Effector memory CD8-positive, alpha-beta T cell (primary cell): ENCODE results near the gene TECR.
"Not testable (repeated sequence)": the region's sequence is repeated elsewhere in the genome, so short reads cannot be mapped to it uniquely, and the experiment has no call there.

Experiments used
- ATAC-seq: fragments of 150-1000 bp; cut with Tn5 transposase; replicated peaks from 2 replicates; pipeline ENCODE4 v1.10.0; 2021; ENCODE audit warnings: mild to moderate bottlenecking, moderate library complexity
- DNase-seq, 3 experiments: peaks; one replicate each; pipeline ENCODE4 v3.0.0; 2021
- H3K27ac Mint-ChIP-seq, 2 donors: one replicate each; pipeline ENCODE4 v1.8.0; 2022; ENCODE audit warnings: mild to moderate bottlenecking in 2 of 2, mixed read lengths in 2 of 2, moderate library complexity in 2 of 2
- H3K27me3 Mint-ChIP-seq, 2 donors: one replicate each; pipeline ENCODE4 v1.8.0; 2022; ENCODE audit warnings: mixed read lengths in 2 of 2
- H3K36me3 Mint-ChIP-seq: one replicate; pipeline ENCODE4 v1.8.0; 2022; ENCODE audit warnings: mild to moderate bottlenecking, moderate library complexity, mixed read lengths; ENCODE audit not compliant: insufficient read depth
- H3K4me1 Mint-ChIP-seq, 2 donors: one replicate each; pipeline ENCODE4 v1.8.0; 2022; ENCODE audit warnings: low read depth in 2 of 2, mixed read lengths in 2 of 2
- H3K4me3 Mint-ChIP-seq, 2 donors: one replicate each; pipeline ENCODE4 v1.8.0; 2022; ENCODE audit warnings: mild to moderate bottlenecking in 2 of 2, mixed read lengths in 2 of 2, moderate library complexity in 2 of 2
- H3K9me3 Mint-ChIP-seq, 2 donors: one replicate each; pipeline ENCODE4 v1.8.0; 2022; ENCODE audit warnings: mixed read lengths in 2 of 2

TECR gene

GRCh38 chr19:14577885-14578427, 48.6 kb downstream of the TECR start:
- Mint-ChIP-seq H3K4me1 (peaks cover 6 to 12% of the 10 kb centered on the region in 2 donors), H3K4me3 (no peak overlapping the region), H3K36me3 (no peaks in the 10 kb centered on the region), H3K9me3 (no peaks in the 10 kb centered on the region), H3K27me3 (no peaks in the 10 kb centered on the region), H3K27ac (no peak overlapping the region)
- DNase-seq = no peak
- no peak for ATAC-seq

- Mint-ChIP-seq H3K36me3 (no peaks in the 10 kb centered on the region), H3K27me3 (no peaks in the 10 kb centered on the region), H3K27ac (no peak overlapping the region), H3K4me3 (no peak overlapping the region), H3K9me3 (no peaks in the 10 kb centered on the region), H3K4me1 (no peaks in the 10 kb centered on the region)
- DNase-seq (no peak), ATAC-seq (no peak)
These were observed 51.3 kb downstream of the TECR start for GRCh38 chr19:14580623-14581237.

- H3K4me1 Mint-ChIP-seq = no peaks in the 10 kb centered on the region
- DNase-seq (no peak), ATAC-seq (peak; percentile 44)
- no peaks in the 10 kb centered on the region for H3K9me3 Mint-ChIP-seq
- peak within 1 kb of the TSS; percentile 73 to 79 for H3K27ac Mint-ChIP-seq
- H3K4me3 Mint-ChIP-seq = peak within 1 kb of the TSS in 1 of 2 donors; percentile 38
- peaks cover 0 to 9% of the 10 kb centered on the region in 2 donors for H3K27me3 Mint-ChIP-seq
- H3K36me3 Mint-ChIP-seq = no peaks in the 10 kb centered on the region
These were observed 53.5 kb downstream of the TECR start, which contains the start of gene CLEC17A for GRCh38 chr19:14582894-14583340. Gene CLEC17A, plus strand, starts transcription at chr19:14583084. Its CDS starts 77 bp downstream, at chr19:14583161.

GRCh38 chr19:14584372-14584771, 55.0 kb downstream of the TECR start:
- DNase-seq, ATAC-seq, H3K4me3 Mint-ChIP-seq, H3K4me1 Mint-ChIP-seq, H3K36me3 Mint-ChIP-seq, H3K9me3 Mint-ChIP-seq: not testable (repeated sequence)
- Mint-ChIP-seq H3K27me3 (peaks cover 0 to 12% of the 10 kb centered on the region in 2 donors), H3K27ac (peak overlapping the region in 1 of 2 donors; percentile 23)

GRCh38 chr19:14585187-14585586, 55.8 kb downstream of the TECR start:
- not testable (repeated sequence) for H3K9me3 Mint-ChIP-seq, H3K27ac Mint-ChIP-seq, H3K36me3 Mint-ChIP-seq, DNase-seq, H3K4me3 Mint-ChIP-seq, H3K4me1 Mint-ChIP-seq
- peaks cover 0 to 12% of the 10 kb centered on the region in 2 donors for H3K27me3 Mint-ChIP-seq
- ATAC-seq = peak; percentile 55

- ATAC-seq, DNase-seq, H3K36me3 Mint-ChIP-seq, H3K9me3 Mint-ChIP-seq, H3K4me1 Mint-ChIP-seq, H3K4me3 Mint-ChIP-seq, H3K27ac Mint-ChIP-seq: not testable (repeated sequence)
- peaks cover 5 to 20% of the 10 kb centered on the region in 2 donors for H3K27me3 Mint-ChIP-seq
These were observed 60.0 kb downstream of the TECR start for GRCh38 chr19:14589433-14589832.

- Mint-ChIP-seq H3K9me3 (peaks cover 5 to 11% of the 10 kb centered on the region in 2 donors), H3K27me3 (peaks cover 9 to 10% of the 10 kb centered on the region in 2 donors), H3K4me3 (no peak overlapping the region), H3K36me3 (no peaks in the 10 kb centered on the region), H3K27ac (no peak overlapping the region), H3K4me1 (peaks cover 0 to 4% of the 10 kb centered on the region in 2 donors)
- DNase-seq (no peak), ATAC-seq (no peak)
These were observed 66.2 kb downstream of the TECR start for GRCh38 chr19:14595558-14595957.

GRCh38 chr19:14599548-14600147, 70.3 kb downstream of the TECR start:
- Mint-ChIP-seq H3K27ac (no peak overlapping the region), H3K4me3 (no peak overlapping the region)

GRCh38 chr19:14603990-14604387, 74.6 kb downstream of the TECR start:
- Mint-ChIP-seq H3K36me3 (peaks cover 4% of the 10 kb centered on the region), H3K27me3 (no peaks in the 10 kb centered on the region), H3K4me3 (no peak overlapping the region), H3K4me1 (no peaks in the 10 kb centered on the region), H3K27ac (peak overlapping the region in 1 of 2 donors; percentile 89), H3K9me3 (no peaks in the 10 kb centered on the region)
- DNase-seq = no peak
- ATAC-seq = peak; percentile 36

More at GRCh38 chr19:14599548-14600147, 70.3 kb downstream of the TECR start:
- ATAC-seq = no peak
- H3K27me3 Mint-ChIP-seq = peaks cover 0 to 2% of the 10 kb centered on the region in 2 donors
- no peak for DNase-seq
- H3K9me3 Mint-ChIP-seq = peaks cover 5 to 11% of the 10 kb centered on the region in 2 donors
- no peaks in the 10 kb centered on the region for H3K36me3 Mint-ChIP-seq
- H3K4me1 Mint-ChIP-seq = peaks cover 0 to 4% of the 10 kb centered on the region in 2 donors

GRCh38 chr19:14606627-14607026, 77.2 kb downstream of the TECR start:
- Mint-ChIP-seq H3K27ac (no peak overlapping the region), H3K36me3 (peaks cover 4% of the 10 kb centered on the region), H3K27me3 (peaks cover 0 to 5% of the 10 kb centered on the region in 2 donors), H3K4me3 (no peak overlapping the region), H3K4me1 (peaks cover 0 to 2% of the 10 kb centered on the region in 2 donors), H3K9me3 (no peaks in the 10 kb centered on the region)
- ATAC-seq (no peak), DNase-seq (no peak)

- Mint-ChIP-seq H3K4me3 (no peak overlapping the region), H3K4me1 (peaks cover 0 to 5% of the 10 kb centered on the region in 2 donors), H3K27me3 (peaks cover under 1 to 7% of the 10 kb centered on the region in 2 donors), H3K36me3 (peaks cover 4% of the 10 kb centered on the region), H3K27ac (no peak overlapping the region), H3K9me3 (no peaks in the 10 kb centered on the region)
- DNase-seq (no peak), ATAC-seq (no peak)
These were observed 81.7 kb downstream of the TECR start for GRCh38 chr19:14611051-14611450.

- H3K4me1 Mint-ChIP-seq, H3K36me3 Mint-ChIP-seq, DNase-seq, ATAC-seq, H3K4me3 Mint-ChIP-seq, H3K9me3 Mint-ChIP-seq, H3K27ac Mint-ChIP-seq: not testable (repeated sequence)
- H3K27me3 Mint-ChIP-seq = peaks cover 6 to 14% of the 10 kb centered on the region in 2 donors
These were observed 82.8 kb downstream of the TECR start for GRCh38 chr19:14612242-14612641.

- Mint-ChIP-seq H3K27me3 (peaks cover 6 to 18% of the 10 kb centered on the region in 2 donors), H3K4me1 (peaks cover 0 to 5% of the 10 kb centered on the region in 2 donors), H3K4me3 (no peak overlapping the region), H3K27ac (no peak overlapping the region), H3K9me3 (peaks cover 0 to 1% of the 10 kb centered on the region in 2 donors), H3K36me3 (peaks cover 4% of the 10 kb centered on the region)
- no peak for ATAC-seq
- DNase-seq = no peak
These were observed 83.3 kb downstream of the TECR start for GRCh38 chr19:14612657-14613056.
